SU-DHL-6 (cell line): ENCODE measurements around the gene TSSK3.

ENCODE experiments used
- EZH2phosphoT487 ChIP-seq: fragments of 200-600 bp; sonication (generic), shearing (Covaris generic); conservative IDR thresholded peaks from 2 replicates; pipeline ENCODE4 v1.6.1; 2018; ENCODE audit warnings: mild to moderate bottlenecking, antibody characterized with exemption, low read length, moderate library complexity, mixed read lengths
- TF ChIP-seq, protein P1 (sequence below): fragments of 200-600 bp; sonication (generic); IDR thresholded peaks from one replicate; pipeline ENCODE4 v1.5.1; 2017; ENCODE audit warnings: antibody characterized with exemption, mild to moderate bottlenecking, low read length, moderate library complexity; ENCODE audit not compliant: insufficient read depth, poor library complexity, severe bottlenecking

- TF ChIP-seq, protein P1, sequence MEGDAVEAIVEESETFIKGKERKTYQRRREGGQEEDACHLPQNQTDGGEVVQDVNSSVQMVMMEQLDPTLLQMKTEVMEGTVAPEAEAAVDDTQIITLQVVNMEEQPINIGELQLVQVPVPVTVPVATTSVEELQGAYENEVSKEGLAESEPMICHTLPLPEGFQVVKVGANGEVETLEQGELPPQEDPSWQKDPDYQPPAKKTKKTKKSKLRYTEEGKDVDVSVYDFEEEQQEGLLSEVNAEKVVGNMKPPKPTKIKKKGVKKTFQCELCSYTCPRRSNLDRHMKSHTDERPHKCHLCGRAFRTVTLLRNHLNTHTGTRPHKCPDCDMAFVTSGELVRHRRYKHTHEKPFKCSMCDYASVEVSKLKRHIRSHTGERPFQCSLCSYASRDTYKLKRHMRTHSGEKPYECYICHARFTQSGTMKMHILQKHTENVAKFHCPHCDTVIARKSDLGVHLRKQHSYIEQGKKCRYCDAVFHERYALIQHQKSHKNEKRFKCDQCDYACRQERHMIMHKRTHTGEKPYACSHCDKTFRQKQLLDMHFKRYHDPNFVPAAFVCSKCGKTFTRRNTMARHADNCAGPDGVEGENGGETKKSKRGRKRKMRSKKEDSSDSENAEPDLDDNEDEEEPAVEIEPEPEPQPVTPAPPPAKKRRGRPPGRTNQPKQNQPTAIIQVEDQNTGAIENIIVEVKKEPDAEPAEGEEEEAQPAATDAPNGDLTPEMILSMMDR = no peak
- TF ChIP-seq EZH2phosphoT487 = no peak
These were observed 28.9 kb upstream of the TSSK3 start for GRCh38 chr1:32333251-32333963.
